NCI-H1694 (cell line): Measurements from ENCODE around the gene GAB1.

Experiments used
- DNase-seq: peaks from one replicate; lab custom pipeline; 2025; lab: John Stamatoyannopoulos, UW

The GAB1 gene

DNA sequence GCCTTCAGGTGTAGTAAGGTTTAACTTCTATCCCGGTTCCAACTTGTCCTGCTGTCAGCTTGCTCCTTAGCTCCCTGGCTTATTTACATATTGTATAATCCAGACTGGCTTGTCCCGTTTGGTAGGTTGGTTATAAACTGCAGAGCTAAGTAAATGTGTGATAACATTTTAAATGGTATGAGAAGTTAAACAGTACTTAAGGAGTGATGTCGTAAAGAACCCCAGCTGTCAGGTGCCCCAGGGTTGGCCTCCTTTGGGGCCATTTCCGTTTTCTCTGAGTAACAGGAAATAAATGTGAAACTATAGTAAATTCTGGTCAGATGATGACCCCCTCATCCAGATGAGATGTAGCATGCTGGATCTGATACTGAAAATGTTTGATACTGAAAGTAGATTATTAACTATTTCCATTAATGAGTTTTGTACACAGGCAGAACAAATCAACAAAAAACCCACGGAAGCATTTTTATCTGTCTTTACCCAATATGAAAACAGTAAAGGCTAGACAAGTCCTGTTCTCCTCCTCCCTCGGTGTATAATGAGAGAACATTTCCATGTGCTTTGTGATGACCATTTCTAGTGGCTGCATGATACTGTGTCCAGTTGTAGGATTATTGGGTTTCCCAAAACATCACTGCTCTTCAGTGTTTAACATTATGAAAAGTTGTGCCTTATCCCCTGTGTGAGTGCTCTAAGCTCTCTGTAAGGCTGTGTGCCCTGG, 22.4 kb downstream of the GAB1 start:
- no peak for DNase-seq

DNA sequence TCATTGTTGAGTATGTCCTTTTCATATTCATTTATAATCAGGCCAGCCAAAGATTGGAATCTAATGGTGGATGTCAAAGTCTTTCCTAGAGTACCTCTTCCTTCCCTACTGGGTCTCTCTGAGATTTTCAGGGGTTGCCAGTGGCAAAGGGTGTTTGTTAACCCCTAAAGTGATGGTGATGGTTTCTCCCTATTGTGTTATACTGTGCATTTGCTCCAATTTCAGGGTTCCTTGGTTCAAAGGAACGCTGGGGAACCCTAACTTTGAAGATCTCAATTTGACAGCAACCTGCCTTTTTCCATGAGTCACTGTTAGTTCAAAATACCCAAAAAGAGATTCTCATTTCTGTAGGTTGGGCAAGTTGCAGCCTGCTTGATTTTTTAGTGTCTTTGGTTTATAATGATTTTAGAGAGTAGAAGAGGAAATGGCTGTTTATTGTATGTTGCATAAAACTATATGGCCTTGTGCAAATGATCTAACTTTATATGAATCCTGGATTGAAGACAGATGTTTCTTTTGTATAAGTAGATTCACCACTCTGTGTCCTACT, 23.0 kb downstream of the GAB1 start:
- DNase-seq: no peak

- no peak for DNase-seq
These were observed 24.4 kb downstream of the GAB1 start for GRCh38 chr4:143360838-143361625.

DNA sequence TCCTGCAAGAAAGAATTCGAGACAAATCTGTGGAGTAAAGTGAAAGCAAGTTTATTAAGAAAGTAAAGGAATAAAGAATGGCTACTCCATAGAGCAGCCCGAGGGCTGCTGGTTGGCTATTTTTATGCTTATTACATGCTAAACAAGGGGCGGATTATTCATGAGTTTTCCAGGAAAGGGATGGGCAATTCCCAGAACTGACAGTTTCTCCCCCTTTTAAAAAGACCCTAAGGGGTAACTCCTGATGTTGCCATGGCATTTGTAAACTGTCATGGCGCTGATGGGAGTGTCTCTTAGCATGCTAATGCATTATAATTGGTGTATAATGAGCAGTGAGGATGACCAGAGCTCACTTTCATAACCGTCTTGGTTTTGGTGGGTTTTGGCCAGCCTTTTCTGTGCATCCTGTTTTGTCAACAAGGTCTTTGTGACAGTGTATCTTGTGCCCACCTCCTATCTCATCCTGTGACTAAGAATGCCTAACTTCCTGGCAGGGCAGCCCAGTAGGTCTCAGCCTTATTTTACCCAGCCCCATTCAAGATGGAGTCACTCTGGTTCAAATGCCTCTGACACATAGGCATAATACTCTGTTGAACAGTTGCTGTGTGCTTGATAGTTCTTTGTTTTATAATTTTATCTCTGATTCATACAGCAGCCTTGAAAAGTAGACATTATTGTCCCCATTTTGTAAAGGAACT, 25.8 kb downstream of the GAB1 start:
- no peak for DNase-seq

GRCh38 chr4:143363332-143363731, 26.7 kb downstream of the GAB1 start:
- DNase-seq: no peak

DNA sequence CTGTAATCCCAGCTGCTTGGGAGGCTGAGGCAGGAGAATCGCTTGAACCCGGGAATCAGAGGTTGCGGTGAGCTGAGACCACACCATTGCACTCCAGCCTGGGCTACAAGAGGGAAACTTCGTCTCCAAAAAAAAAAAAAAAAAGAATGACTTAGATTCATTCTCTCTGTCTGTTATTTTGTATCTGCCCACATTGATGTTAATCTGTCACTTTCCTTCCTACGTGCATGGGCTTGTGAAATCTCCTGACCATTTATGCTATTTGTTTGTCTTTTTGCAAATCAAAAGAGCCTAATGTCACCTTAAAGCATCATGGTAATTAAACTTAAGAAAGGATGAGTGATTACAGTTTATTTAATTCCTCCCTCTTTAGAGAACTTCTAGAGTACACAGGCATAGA, 27.4 kb downstream of the GAB1 start:
- no peak for DNase-seq

DNA sequence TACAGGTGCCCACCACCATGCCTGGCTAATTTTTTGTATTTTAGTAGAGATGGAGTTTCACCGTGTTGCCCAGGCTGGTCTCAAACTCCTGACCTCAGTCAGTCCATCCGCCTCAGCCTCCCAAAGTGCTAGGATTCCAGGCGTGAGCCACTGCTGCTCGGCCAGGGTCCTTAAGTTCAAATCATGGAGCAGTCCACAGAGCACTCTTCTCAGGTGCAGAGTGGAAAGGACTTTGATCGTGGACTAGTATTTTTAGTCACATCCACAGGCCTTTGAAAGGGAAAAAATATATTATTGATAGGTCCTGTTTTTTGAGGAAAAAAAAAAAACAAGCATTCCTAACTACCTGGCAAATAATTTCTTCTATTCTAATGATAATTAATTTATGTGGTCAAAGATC, 31.2 kb downstream of the GAB1 start:
- no peak for DNase-seq

DNA sequence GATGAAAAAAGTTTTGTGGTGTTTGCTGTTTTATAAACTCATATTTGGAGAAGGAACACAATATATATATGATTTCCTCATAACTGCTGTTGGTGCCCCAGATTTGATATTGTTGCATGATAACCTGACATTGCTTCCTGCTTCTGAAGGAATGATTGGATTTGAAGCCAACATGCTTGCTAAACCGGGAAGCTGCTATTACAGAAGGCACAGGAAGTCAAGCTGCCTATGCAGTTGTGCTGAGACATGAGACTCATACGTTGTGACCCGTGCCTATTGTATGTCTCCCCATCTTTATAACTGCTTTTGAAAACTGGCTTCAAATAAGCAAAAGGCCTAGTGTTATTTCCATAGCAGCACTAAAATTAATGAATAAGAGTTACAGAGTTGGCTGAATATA, 32.9 kb downstream of the GAB1 start:
- no peak for DNase-seq

DNA sequence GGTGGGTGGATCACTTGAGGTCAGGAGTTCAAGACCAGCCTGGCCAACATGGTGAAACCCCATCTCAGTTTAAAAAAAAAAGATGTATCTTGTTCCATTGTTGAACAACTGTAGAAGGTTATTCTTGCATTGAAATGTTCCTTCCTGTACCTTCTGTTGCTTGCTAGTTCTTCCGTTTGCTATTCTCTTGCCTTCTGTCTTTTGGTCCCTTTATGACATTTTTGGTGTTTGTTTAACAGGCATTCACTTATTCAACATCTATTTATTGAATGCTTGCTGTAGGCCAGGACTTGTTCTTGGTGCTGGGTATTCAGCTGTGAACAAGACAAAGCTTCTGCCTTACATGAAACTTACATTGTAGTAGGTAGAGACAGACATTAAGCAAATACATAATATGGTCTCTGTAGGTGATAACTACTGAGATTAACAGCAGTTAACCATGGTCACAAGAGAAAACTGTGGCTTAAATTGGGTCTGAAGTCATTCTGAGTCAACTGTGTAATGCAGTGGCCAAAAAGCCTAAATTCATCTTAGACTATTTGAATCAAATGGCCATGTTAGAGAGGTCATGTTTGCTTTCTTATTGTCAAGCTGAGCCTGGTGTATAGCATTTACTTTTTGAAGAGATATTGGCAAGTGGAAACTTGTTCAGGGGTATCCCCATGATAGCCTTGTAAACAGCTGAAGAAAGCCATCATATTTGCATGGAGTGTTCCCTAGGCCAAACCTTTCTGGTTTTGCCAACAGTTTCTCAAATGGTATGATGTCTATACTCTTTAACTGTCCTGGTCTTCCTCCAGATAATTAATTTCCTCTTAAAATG, 35.6 kb downstream of the GAB1 start:
- DNase-seq: no peak

- DNase-seq: no peak
These were observed 37.6 kb downstream of the GAB1 start for GRCh38 chr4:143374255-143374654.

- DNase-seq: no peak
These were observed 38.1 kb downstream of the GAB1 start for GRCh38 chr4:143374771-143375170.

- peak; percentile 10 for DNase-seq
These were observed 38.8 kb downstream of the GAB1 start for GRCh38 chr4:143375326-143376073.

DNA sequence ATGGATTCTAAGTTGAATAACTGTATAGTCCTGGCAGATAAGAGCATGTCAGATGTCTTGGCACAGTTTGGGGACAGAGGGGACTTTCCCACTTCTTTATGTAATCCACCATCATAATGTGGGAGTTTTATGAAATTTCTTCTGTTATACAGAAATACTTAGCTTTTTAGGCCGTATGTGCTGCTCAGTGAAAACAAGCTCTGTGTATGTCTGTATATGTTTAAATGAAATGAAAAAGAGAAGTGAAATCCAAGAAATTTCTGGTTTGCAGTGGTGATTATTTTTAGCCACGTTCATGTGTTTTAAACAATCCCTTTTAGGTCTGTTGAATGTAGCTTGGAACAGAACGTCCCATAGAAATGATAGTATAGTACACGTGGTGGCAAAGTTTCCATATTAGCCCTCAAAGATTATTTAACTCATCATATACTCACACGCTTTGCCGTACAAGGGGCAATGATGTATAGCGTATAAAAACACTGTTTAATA, 41.0 kb downstream of the GAB1 start:
- DNase-seq: no peak

- DNase-seq: no peak
These were observed 44.0 kb downstream of the GAB1 start for GRCh38 chr4:143380629-143381028.

DNA sequence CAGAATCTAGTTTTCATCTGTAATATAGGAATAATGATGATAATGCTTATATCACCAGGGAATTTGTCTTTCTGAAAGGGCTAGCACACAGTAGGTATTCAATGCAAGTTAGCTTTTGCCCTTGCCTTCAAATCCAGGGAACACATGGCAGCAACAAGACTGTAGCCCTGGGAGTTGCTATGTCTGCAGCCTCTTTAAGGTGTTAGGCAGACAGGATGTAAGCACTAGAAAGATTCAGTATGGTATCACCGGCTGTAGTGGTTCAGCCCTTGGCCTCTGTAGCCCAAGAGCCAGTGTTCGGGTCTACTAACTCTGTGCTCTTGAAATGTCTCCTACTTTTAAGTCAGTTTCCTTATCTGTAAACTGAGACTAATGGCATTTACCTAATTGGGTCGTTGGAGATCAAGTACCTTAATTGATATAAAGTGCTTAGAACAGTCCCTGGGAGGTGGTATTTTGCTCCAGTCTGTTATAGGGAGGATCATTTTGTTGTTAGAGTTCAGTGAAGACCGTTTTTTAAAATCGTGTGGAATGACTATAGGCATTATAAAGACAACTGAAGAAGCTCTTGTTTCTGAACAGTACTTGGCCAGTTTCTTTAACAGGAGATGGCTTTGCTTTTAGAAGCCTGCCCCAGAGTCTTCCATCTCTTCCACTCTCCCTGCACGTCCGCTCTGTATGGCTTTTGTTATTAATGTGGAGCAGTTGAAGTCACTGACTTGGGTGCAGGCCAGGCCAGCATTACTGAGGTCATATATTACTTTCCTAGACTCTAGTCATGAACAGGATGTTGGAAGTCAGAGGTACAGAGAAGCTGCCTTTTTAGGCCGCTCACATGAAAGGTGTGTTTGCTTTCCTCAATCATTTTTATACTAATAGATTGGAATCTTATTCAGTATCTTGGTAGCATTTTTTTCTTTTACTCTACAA, 44.8 kb downstream of the GAB1 start:
- DNase-seq: no peak

GRCh38 chr4:143382596-143382995, 45.9 kb downstream of the GAB1 start:
- DNase-seq: no peak

- DNase-seq: no peak
These were observed 46.4 kb downstream of the GAB1 start for GRCh38 chr4:143383005-143383574.

DNA sequence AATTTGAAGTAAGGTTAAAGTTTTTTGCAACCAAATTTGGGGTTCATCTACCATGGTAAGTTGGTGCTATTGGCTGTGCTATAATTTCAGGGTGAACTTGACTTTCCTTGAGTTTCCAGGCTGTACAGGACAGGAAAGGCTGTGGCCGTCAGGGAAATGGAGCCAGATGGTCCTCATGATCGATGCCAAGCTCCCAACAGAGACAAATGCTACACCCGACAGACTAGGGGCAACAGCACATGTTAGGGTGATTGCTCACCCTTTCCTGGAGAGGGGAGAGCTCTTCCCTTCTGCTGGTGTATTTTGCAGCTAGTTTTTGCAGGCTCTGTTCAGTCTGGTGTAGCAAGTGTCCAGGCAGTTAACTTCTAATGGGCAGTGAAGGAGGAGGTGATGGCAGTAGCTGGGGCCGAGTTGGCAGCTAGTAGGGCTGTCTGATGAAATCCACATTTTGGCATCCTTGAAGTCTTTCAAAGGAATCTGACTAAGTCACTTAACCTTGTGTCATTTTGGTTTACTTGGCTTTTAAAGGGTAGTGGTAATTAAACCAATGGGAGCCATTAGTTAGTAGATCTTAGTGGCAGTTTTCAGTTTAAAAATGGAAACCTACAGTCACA, 47.8 kb downstream of the GAB1 start:
- peak; percentile 5 for DNase-seq

GRCh38 chr4:143386812-143387211, 50.1 kb downstream of the GAB1 start:
- DNase-seq: no peak
